ENCODE results near the gene ACTN3. TPM values are rescaled to one million over a fixed set of nuclear protein-coding genes. Genes with fewer than 3 reads are reported as not detected.
A peak's percentile ranks its signal among the peaks of the same experiment; 100 is the strongest.

ACTN3 gene
- total and polyA plus RNA-seq, 11 donors: 0.01 to 0.04 TPM; not detected in 9

GRCh38 chr11:66589996-66590675 is 43.4 kb downstream of the ACTN3 start:
- no peaks in the 10 kb centered on the region for H3K36me3 ChIP-seq
- H3K4me3 ChIP-seq: no peak overlapping the region
- peaks cover 2 to 28% (median 23%) of the 10 kb centered on the region in 12 donors for H3K4me1 ChIP-seq
- intact Hi-C loops (cut with DNase I): loop anchor here in 5 of 10 donors (5.0 to 10.0 kb wide), 3 partner anchors 87 to 255 kb away; partner anchors contain the start of genes RBM4B (in 4 of the 5) and RCE1 (in 1 of the 5)
- TF ChIP-seq POLR2A (IDR thresholded peaks at IDR 0.05) (no peak), CTCF (IDR thresholded peaks at IDR 0.05) (no peak)
- no peaks in the 10 kb centered on the region for H3K27me3 ChIP-seq
- H3K9me3 ChIP-seq: no peaks in the 10 kb centered on the region
- 93 to 96% (median 95%) methylated on average over 7 of the region's 7 CpGs for WGBS, 4 donors
- no peak for DNase-seq
- no peak overlapping the region for H3K27ac ChIP-seq
- no peak for ATAC-seq

- H3K27ac ChIP-seq: no peak overlapping the region
- no peak for TF ChIP-seq CTCF (IDR thresholded peaks at IDR 0.05)
- TF ChIP-seq POLR2A (IDR thresholded peaks at IDR 0.05): no peak
- peaks cover 2 to 38% (median 28%) of the 10 kb centered on the region in 12 donors for H3K4me1 ChIP-seq
- intact Hi-C loops (cut with DNase I): loop anchor here in 5 of 10 donors (5.0 to 10.0 kb wide), 2 partner anchors 86 to 254 kb away; partner anchors contain the start of genes RBM4B (in 4 of the 5) and RCE1 (in 1 of the 5)
- no peaks in the 10 kb centered on the region for H3K9me3 ChIP-seq
- ATAC-seq (no peak), DNase-seq (no peak)
- 75 to 87% (median 85%) methylated on average over 2 of the region's 2 CpGs for WGBS, 4 donors
- H3K36me3 ChIP-seq: no peaks in the 10 kb centered on the region
- H3K27me3 ChIP-seq: no peaks in the 10 kb centered on the region
- no peak overlapping the region for H3K4me3 ChIP-seq
These were observed 44.5 kb downstream of the ACTN3 start for GRCh38 chr11:66591175-66591574.

GRCh38 chr11:66592457-66593302 is 46.0 kb downstream of the ACTN3 start, which contains the start of the genes CCDC87 and CCS:
CCDC87 (minus strand) TSS chr11:66593063; CDS start chr11:66593015, 48 bp downstream.
CCS (plus strand) TSS chr11:66593185; CDS start chr11:66593262, 77 bp downstream.
- DNase-seq (peak; percentile 97 to 100 (median 98)), ATAC-seq (peak; percentile 97 to 99 (median 98))
- TF ChIP-seq CTCF (IDR thresholded peaks at IDR 0.05): peak; percentile 48 to 86 (median 64)
- peak; percentile 28 to 97 for TF ChIP-seq POLR2A (IDR thresholded peaks at IDR 0.05)
- peaks cover 2 to 38% (median 28%) of the 10 kb centered on the region in 12 donors for H3K4me1 ChIP-seq
- 7 to 20% (median 14%) methylated on average over 47 to 68 of the region's 68 CpGs for WGBS, 4 donors
- H3K27ac ChIP-seq: peak within 1 kb of the TSS; percentile 24 to 91 (median 80)
- H3K9me3 ChIP-seq: no peaks in the 10 kb centered on the region
- no peaks in the 10 kb centered on the region for H3K27me3 ChIP-seq
- H3K4me3 ChIP-seq: peak within 1 kb of the TSS; percentile 42 to 80 (median 68)
- no peaks in the 10 kb centered on the region for H3K36me3 ChIP-seq
- intact Hi-C loops (cut with DNase I): loop anchor here in 7 of 10 donors (1.0 to 10.0 kb wide), 4 partner anchors 24 to 252 kb away; partner anchors contain the start of genes RBM4B (in 6 of the 7), RBM14 (in 1 of the 7) and RCE1 (in 1 of the 7)

Measured in heart left ventricle (tissue), 16 donors.